ENCODE data around the gene MSH3. TPM values are rescaled to one million over a fixed set of nuclear protein-coding genes. Genes with fewer than 3 reads are reported as not detected.

Gene MSH3
- total RNA-seq, 2 donors from 2014 or later, result 9.2 to 10.9 TPM

GRCh38 chr5:80921026-80921425 lies 266.6 kb downstream of the MSH3 start:
- Histone ChIP-seq H3K27ac (no peak overlapping the region), H3K27me3 (no peaks in the 10 kb centered on the region), H3K36me3 (replicated peaks in 1 of 2; ENCODE audit: insufficient read depth in 1 of 2, low read depth in 2 of 2) (no peaks in the 10 kb centered on the region), H3K4me1 (no peaks in the 10 kb centered on the region), H3K4me3 (no peak overlapping the region), H3K9me3 (no peaks in the 10 kb centered on the region)
- no peak for ATAC-seq
- TF ChIP-seq CTCF (IDR thresholded peaks at IDR 0.05), result no peak
- intact Hi-C loops (cut with DNase I), result no loop called here
- no peak for DNase-seq

GRCh38 chr5:80925931-80926330 lies 271.5 kb downstream of the MSH3 start:
- ATAC-seq (no peak), DNase-seq (no peak)
- no peak for TF ChIP-seq CTCF (IDR thresholded peaks at IDR 0.05)
- H3K4me3 ChIP-seq, result no peak overlapping the region
- H3K36me3 ChIP-seq (replicated peaks in 1 of 2; ENCODE audit: insufficient read depth in 1 of 2, low read depth in 2 of 2), result no peaks in the 10 kb centered on the region
- 34 to 46% methylated on average over 1 of the region's 1 CpG for WGBS, 2 donors
- no peak overlapping the region for H3K27ac ChIP-seq
- H3K4me1 ChIP-seq, result no peaks in the 10 kb centered on the region
- intact Hi-C loops (cut with DNase I), result no loop called here
- H3K9me3 ChIP-seq, result no peaks in the 10 kb centered on the region
- H3K27me3 ChIP-seq, result no peaks in the 10 kb centered on the region

Small RNA genes within 50 kb of the gene (small RNA-seq; reads per million reads assigned to genes)
- not detected for gene MTRNR2L2

Other genes with a start within 250 kb of the MSH3 start
- 10 to 100 TPM; 10.2 to 19.5 TPM for gene ZFYVE16, start 246.6 kb upstream of the MSH3 start, total RNA-seq
- 1 to 10 TPM; 1.6 to 4.6 TPM for gene FAM151B, start 166.6 kb upstream of the MSH3 start, total RNA-seq
- gene ANKRD34B, start 84.4 kb upstream of the MSH3 start, total RNA-seq, result not detected
- 1 to 10 TPM; 1.8 to 2.0 TPM for gene DHFR, start 331 bp downstream of the MSH3 start, total RNA-seq

All from body of pancreas (tissue), 4 donors.